IMR-90 (cell line): Measurements from ENCODE around the gene TBRG4. TPM values are rescaled to one million over a fixed set of nuclear protein-coding genes. Genes with fewer than 3 reads are reported as not detected.

Source experiments
- ATAC-seq: fragments of 200-7000 bp; cut with Tn5 transposase; 2 replicates; pipeline ENCODE4 v1.9.1; 2020; ENCODE audit warnings: low read depth, mild to moderate bottlenecking, moderate library complexity
- BruUV-seq: library from RNA; stranded (reverse); fragments of 400-500 nt; replicated peaks from 2 replicates; lab custom pipeline; 2021; lab: Mats Ljungman, UMichigan
- CTCF ChIA-PET: fragments of 300-600 bp; formaldehyde crosslinking; extraction: SDS; loops from one replicate; lab custom pipeline; 2021; ENCODE audit warnings: antibody characterized with exemption; lab: Yijun Ruan, JAX
- POLR2A ChIA-PET: fragments of 300-600 bp; sonication (Branson Sonifier 250); formaldehyde crosslinking; loops from one replicate; lab custom pipeline; 2022; ENCODE audit warnings: antibody characterized with exemption; ENCODE audit not compliant: unreplicated experiment; lab: Charles Lee
- DNase-seq: peaks from one replicate; pipeline ENCODE4 v3.0.0; 2013
- H2AFZ ChIP-seq: replicated peaks from 2 replicates; pipeline ENCODE3; 2013; ENCODE audit warnings: low read length, mild to moderate bottlenecking; ENCODE audit not compliant: poor library complexity
- H2AK5ac ChIP-seq: 2 replicates; pipeline ENCODE4 v1.6.1; 2013; ENCODE audit warnings: low read depth, low read length, inconsistent platforms
- H2AK9ac ChIP-seq: replicated peaks from 2 replicates; pipeline ENCODE3; 2013; ENCODE audit warnings: mild to moderate bottlenecking, low read depth, low read length, moderate library complexity; ENCODE audit not compliant: poor library complexity
- H2BK120ac ChIP-seq: 2 replicates; pipeline ENCODE4 v1.6.1; 2013; ENCODE audit warnings: low read depth, low read length, inconsistent platforms
- H2BK15ac ChIP-seq: 3 replicates; pipeline ENCODE4 v1.6.1; 2013; ENCODE audit warnings: low read depth, low read length, inconsistent platforms
- H2BK20ac ChIP-seq: 2 replicates; pipeline ENCODE4 v1.6.1; 2013; ENCODE audit warnings: low read depth, mild to moderate bottlenecking, inconsistent platforms, low read length, moderate library complexity
- H2BK5ac ChIP-seq: 2 replicates; pipeline ENCODE4 v1.6.1; 2013; ENCODE audit warnings: mild to moderate bottlenecking, low read depth, low read length, inconsistent platforms; ENCODE audit not compliant: poor library complexity, severe bottlenecking
- H3K14ac ChIP-seq: replicated peaks from 2 replicates; pipeline ENCODE4 v1.6.1; 2013; ENCODE audit warnings: low read depth, low read length, inconsistent platforms
- H3K18ac ChIP-seq: 2 replicates; pipeline ENCODE4 v1.6.1; 2013; ENCODE audit warnings: low read depth, low read length, control low read depth
- H3K23ac ChIP-seq: 2 replicates; pipeline ENCODE4 v1.6.1; 2013; ENCODE audit warnings: low read depth, low read length, inconsistent platforms
- H3K27ac ChIP-seq: 2 replicates; pipeline ENCODE4 v1.5.1; 2013; ENCODE audit warnings: mild to moderate bottlenecking, control low read depth, low read length; ENCODE audit not compliant: insufficient read depth
- H3K27me3 ChIP-seq: 2 replicates; pipeline ENCODE4 v1.6.1; 2013; ENCODE audit warnings: low read length; ENCODE audit not compliant: control insufficient read depth, insufficient read depth
- H3K36me3 ChIP-seq: 2 replicates; pipeline ENCODE4 v1.6.1; 2013; ENCODE audit warnings: low read length, mixed read lengths; ENCODE audit not compliant: control insufficient read depth, insufficient read depth
- H3K4ac ChIP-seq: 2 replicates; pipeline ENCODE4 v1.6.1; 2013; ENCODE audit warnings: low read depth, low read length, inconsistent platforms
- H3K4me1 ChIP-seq: 2 replicates; pipeline ENCODE4 v1.6.1; 2013; ENCODE audit warnings: low read length, mixed read lengths; ENCODE audit not compliant: control insufficient read depth, insufficient read depth
- H3K4me2 ChIP-seq: 2 replicates; pipeline ENCODE4 v1.6.1; 2013; ENCODE audit warnings: low read depth, mild to moderate bottlenecking, control low read depth, low read length, moderate library complexity
- H3K4me3 ChIP-seq: 2 replicates; pipeline ENCODE4 v1.5.1; 2013; ENCODE audit warnings: low read depth, mild to moderate bottlenecking, control low read depth, low read length, moderate library complexity; ENCODE audit not compliant: insufficient read depth
- H3K56ac ChIP-seq: 2 replicates; pipeline ENCODE4 v1.6.1; 2013; ENCODE audit warnings: low read length, inconsistent platforms; ENCODE audit not compliant: insufficient read depth; ENCODE audit errors: extremely low read depth
- H3K79me1 ChIP-seq, 2 experiments: 2 replicates each; pipeline ENCODE4 v1.6.1; 2013; ENCODE audit warnings: low read length in 2 of 2, inconsistent platforms in 1 of 2, low read depth in 1 of 2
- H3K9ac ChIP-seq: 2 replicates; pipeline ENCODE4 v1.6.1; 2013; ENCODE audit warnings: low read depth, low read length, control low read depth
- H3K9me1 ChIP-seq: 2 replicates; pipeline ENCODE4 v1.6.1; 2013; ENCODE audit warnings: low read length, inconsistent platforms; ENCODE audit not compliant: insufficient read depth
- H3K9me3 ChIP-seq: 2 replicates; pipeline ENCODE4 v1.6.1; 2013; ENCODE audit warnings: low read length; ENCODE audit not compliant: control insufficient read depth, insufficient read depth
- H4K20me1 ChIP-seq: 2 replicates; pipeline ENCODE4 v1.6.1; 2013; ENCODE audit warnings: low read length, inconsistent platforms; ENCODE audit not compliant: insufficient read depth
- H4K5ac ChIP-seq: 2 replicates; pipeline ENCODE4 v1.6.1; 2013; ENCODE audit warnings: mild to moderate bottlenecking, low read depth, low read length, control low read depth
- H4K8ac ChIP-seq, 2 experiments: 2 replicates each; pipeline ENCODE4 v1.6.1; 2013; ENCODE audit warnings: low read depth in 2 of 2, low read length in 2 of 2, control low read depth in 1 of 2, inconsistent platforms in 1 of 2
- H4K91ac ChIP-seq: 2 replicates; pipeline ENCODE4 v1.6.1; 2013; ENCODE audit warnings: low read depth, low read length, inconsistent platforms; ENCODE audit not compliant: insufficient read depth
- CHD1 ChIP-seq: IDR thresholded peaks from 2 replicates; pipeline ENCODE4 v1.6.1; 2012; ENCODE audit warnings: low read depth, low read length, improper control_type of control experiment
- ELK1 ChIP-seq: fragments of 150-350 bp; IDR thresholded peaks from 2 replicates; pipeline ENCODE4 v1.6.1; 2016; ENCODE audit warnings: low read depth, mild to moderate bottlenecking, low read length, moderate library complexity, borderline replicate concordance
- NFE2L2 ChIP-seq: fragments of 150-350 bp; IDR thresholded peaks from 2 replicates; pipeline ENCODE4 v1.6.1; 2016; ENCODE audit warnings: low read depth, mild to moderate bottlenecking, low read length
- POLR2A ChIP-seq: IDR thresholded peaks from 2 replicates; pipeline ENCODE4 v1.6.1; 2012; ENCODE audit warnings: mild to moderate bottlenecking, low read depth, low read length
- RAD21 ChIP-seq: IDR thresholded peaks from 2 replicates; pipeline ENCODE4 v1.6.1; 2012; ENCODE audit warnings: low read length, improper control_type of control experiment
- RFX5 ChIP-seq: IDR thresholded peaks from 2 replicates; pipeline ENCODE4 v1.8.0; 2012; ENCODE audit warnings: low read depth, mild to moderate bottlenecking, low read length, moderate library complexity
- WGBS, 2 experiments: methylation state at CpG; one replicate each; pipeline versions ENCODE4 v1.1.5 to v1.1.7; 2013; ENCODE audit warnings: missing lambda C conversion rate in 2 of 2; ENCODE audit not compliant: insufficient read length in 1 of 2; ENCODE audit errors: extremely low coverage in 2 of 2; 5-methylcytosine and 5-hydroxymethylcytosine counted together
- dilution Hi-C: fragments of 300-500 bp; cut with HindIII; formaldehyde crosslinking; loops from one replicate; pipeline ENCODE4 v1.14.3; 2018; ENCODE audit warnings: low sequenced_read_pairs; ENCODE audit not compliant: unreplicated experiment
- in situ Hi-C: fragments of 300-500 bp; cut with MboI; formaldehyde crosslinking; loops from 3 replicates; pipeline ENCODE4 v1.14.3; 2019; ENCODE audit warnings: low sequenced_read_pairs, inconsistent platforms, mixed read lengths
- intact Hi-C: fragments of 100-400 bp; cut with micrococcal nuclease; formaldehyde crosslinking; loops from 2 replicates; pipeline ENCODE4 v1.10.0; 2022
- polyA plus RNA-seq, 3 experiments: library from polyadenylated mRNA; depleted of rRNA; stranded (reverse); fragments of >200 nt; gene quantifications; 2 replicates each; pipeline ENCODE4 v1.2.3, GENCODE V29; 2012; ENCODE audit warnings: low replicate concordance in 1 of 3
- total RNA-seq: library from RNA; depleted of rRNA; stranded (reverse); fragments of >200 nt; gene quantifications from 2 replicates; pipeline ENCODE4 v1.2.3, GENCODE V29; 2012

Gene TBRG4
- total and polyA plus RNA-seq, 2 of the 4 experiments (the other 2 are of a cell fraction): 71.6 to 77.6 TPM

- Histone ChIP-seq H4K20me1 (no peaks in the 10 kb centered on the region), H3K4me2 (no peak overlapping the region), H3K4me3 (no peak overlapping the region), H4K91ac (no peak overlapping the region), H3K23ac (no peak overlapping the region), H4K5ac (no peak overlapping the region), H3K27me3 (peaks cover 51% of the 10 kb centered on the region), H2BK15ac (no peak overlapping the region), H2BK20ac (no peak overlapping the region), H3K56ac (no peak overlapping the region), H4K8ac (no peak overlapping the region), H3K14ac (no peak overlapping the region), H3K27ac (no peak overlapping the region), H2AFZ (no peak overlapping the region), H2AK9ac (no peak overlapping the region), H3K18ac (no peak overlapping the region), H3K79me1 (no peaks in the 10 kb centered on the region), H3K9me1 (no peaks in the 10 kb centered on the region), H3K9me3 (no peaks in the 10 kb centered on the region), H3K9ac (no peak overlapping the region), H3K4me1 (no peaks in the 10 kb centered on the region), H3K36me3 (no peaks in the 10 kb centered on the region), H2AK5ac (no peak overlapping the region), H2BK5ac (no peak overlapping the region), H3K4ac (no peak overlapping the region), H2BK120ac (no peak overlapping the region)
- no peak for TF ChIP-seq CHD1
- TF ChIP-seq NFE2L2: no peak
- no peak for TF ChIP-seq RFX5
- no peak for TF ChIP-seq RAD21
- no peak for TF ChIP-seq ELK1
- TF ChIP-seq POLR2A: no peak
- ATAC-seq (no peak), DNase-seq (no peak)
- CTCF ChIA-PET: no interaction called here
- POLR2A ChIA-PET: no interaction called here
- in situ Hi-C loops: loop anchor here (10.0 kb wide), 1 partner anchor 696 kb away; no protein-coding TSS in a partner anchor
- 100% methylated on average over 1 of the region's 1 CpG; no CpG with 5 or more reads in 1 of the 2 experiments for WGBS, 2 experiments
- dilution Hi-C loops: no loop called here
- intact Hi-C loops: no loop called here
- BruUV-seq: no TSS peak
Observed at GRCh38 chr7:45158471-45158870, 47.0 kb upstream of the TBRG4 start.
